Activated CD8-positive, alpha-beta T cell treated with anti-CD3 and anti-CD28 coated beads for 36 hours (primary cell): ENCODE data around the gene SLC8A3. TPM values are rescaled to one million over a fixed set of nuclear protein-coding genes. Genes with fewer than 3 reads are reported as not detected.

Source experiments
- ATAC-seq: fragments of 200-7000 bp; cut with Tn5 transposase; one replicate; pipeline ENCODE4 v1.10.0; 2021; ENCODE audit warnings: mild to moderate bottlenecking, moderate library complexity
- CTCF ChIA-PET: fragments of 350-600 bp; sonication (Branson Sonifier 250); formaldehyde crosslinking; loops from one replicate; lab custom pipeline; 2021; ENCODE audit warnings: antibody characterized with exemption; lab: Charles Lee
- POLR2A ChIA-PET: fragments of 350-600 bp; sonication (Branson Sonifier 250); formaldehyde crosslinking; loops from one replicate; lab custom pipeline; 2021; ENCODE audit warnings: antibody characterized with exemption; lab: Charles Lee
- DNase-seq: peaks from one replicate; pipeline ENCODE4 v3.0.0-alpha.2; 2020
- H3K27ac Mint-ChIP-seq: one replicate; pipeline ENCODE4 v1.8.0; 2021; ENCODE audit warnings: mild to moderate bottlenecking, mixed read lengths
- H3K27me3 Mint-ChIP-seq: one replicate; pipeline ENCODE4 v1.8.0; 2021; ENCODE audit warnings: mixed read lengths
- H3K36me3 Mint-ChIP-seq: one replicate; pipeline ENCODE4 v1.8.0; 2021; ENCODE audit warnings: low read depth, mixed read lengths
- H3K4me1 Mint-ChIP-seq: one replicate; pipeline ENCODE4 v1.8.0; 2021; ENCODE audit warnings: low read depth, mixed read lengths
- H3K4me3 Mint-ChIP-seq: one replicate; pipeline ENCODE4 v1.8.0; 2021; ENCODE audit warnings: mild to moderate bottlenecking, moderate library complexity, mixed read lengths
- H3K9me3 Mint-ChIP-seq: one replicate; pipeline ENCODE4 v1.8.0; 2021; ENCODE audit warnings: mixed read lengths
- CTCF ChIP-seq: fragments of 200-600 bp; IDR thresholded peaks from one replicate; pipeline ENCODE4 v1.8.0; 2022; ENCODE audit warnings: antibody characterized with exemption, mild to moderate bottlenecking
- intact Hi-C: fragments of 100-400 bp; cut with micrococcal nuclease; formaldehyde crosslinking; loops from one replicate; pipeline ENCODE4 v1.10.0; 2022
- total RNA-seq, 2 experiments: library from RNA; stranded (reverse); gene quantifications; one replicate each; pipeline ENCODE4 v1.2.3, GENCODE V29; 2021

SLC8A3 gene
- total RNA-seq, 2 experiments from 2014 or later: 0.54 TPM

- Mint-ChIP-seq H3K27ac (no peak overlapping the region), H3K9me3 (no peaks in the 10 kb centered on the region), H3K27me3 (peaks cover 7% of the 10 kb centered on the region), H3K4me3 (no peak overlapping the region), H3K36me3 (no peaks in the 10 kb centered on the region), H3K4me1 (no peaks in the 10 kb centered on the region)
- ATAC-seq (no peak), DNase-seq (no peak)
- CTCF ChIA-PET: interaction anchor here (1.0 kb wide), 1 partner anchor 24 kb away, joined by 3 read pairs; no protein-coding TSS in a partner anchor
- intact Hi-C loops: no loop called here
- POLR2A ChIA-PET: interaction anchor here (0.6 kb wide), 1 partner anchor 205 kb away, joined by 3 read pairs; no protein-coding TSS in a partner anchor
- TF ChIP-seq CTCF: no peak
Measured at GRCh38 chr14:69999261-69999674, 189.5 kb downstream of the SLC8A3 start.

GRCh38 chr14:69997849-69998248 lies 190.9 kb downstream of the SLC8A3 start:
- no peak for ATAC-seq
- POLR2A ChIA-PET: interaction anchor here (0.6 kb wide), 1 partner anchor 135 kb away, joined by 8 read pairs; no protein-coding TSS in a partner anchor
- DNase-seq: no peak
- CTCF ChIA-PET: interaction anchor here (0.6 kb wide), 1 partner anchor 416 kb away, joined by 3 read pairs; no protein-coding TSS in a partner anchor
- no peak for TF ChIP-seq CTCF
- Mint-ChIP-seq H3K36me3 (no peaks in the 10 kb centered on the region), H3K4me3 (no peak overlapping the region), H3K27me3 (peaks cover 14% of the 10 kb centered on the region), H3K9me3 (no peaks in the 10 kb centered on the region), H3K27ac (no peak overlapping the region), H3K4me1 (no peaks in the 10 kb centered on the region)
- intact Hi-C loops: no loop called here

GRCh38 chr14:69996216-69996615 lies 192.5 kb downstream of the SLC8A3 start:
- DNase-seq: no peak
- no peaks in the 10 kb centered on the region for H3K9me3 Mint-ChIP-seq
- H3K4me1 Mint-ChIP-seq: no peaks in the 10 kb centered on the region
- ATAC-seq: no peak
- no peak overlapping the region for H3K4me3 Mint-ChIP-seq
- no peak overlapping the region for H3K27ac Mint-ChIP-seq
- no peak for TF ChIP-seq CTCF
- peaks cover 18% of the 10 kb centered on the region for H3K27me3 Mint-ChIP-seq
- POLR2A ChIA-PET: no interaction called here
- CTCF ChIA-PET: interaction anchor here (1.1 to 1.6 kb wide), 2 partner anchors 18 to 32 kb away, joined by 4 to 5 read pairs; no protein-coding TSS in a partner anchor
- no peaks in the 10 kb centered on the region for H3K36me3 Mint-ChIP-seq
- intact Hi-C loops: no loop called here

Other genes with a start within 250 kb of the SLC8A3 start
- gene COX16, start 170.7 kb upstream of the SLC8A3 start, total RNA-seq: 10 to 100 TPM; 51.4 to 54.3 TPM
- 1 to 10 TPM; 8.0 TPM for gene SYNJ2BP, start 228.1 kb upstream of the SLC8A3 start, total RNA-seq